ENCODE results near the gene PLA2G4A. TPM values are rescaled to one million over a fixed set of nuclear protein-coding genes. Genes with fewer than 3 reads are reported as not detected.

Gene PLA2G4A
- total and polyA plus RNA-seq, 9 donors: 1.7 to 19.0 (median 9.0) TPM

- no peak overlapping the region for H3K27ac ChIP-seq
- no peak for TF ChIP-seq POLR2A (IDR thresholded peaks at IDR 0.05)
- no peak for DNase-seq
- H3K27me3 ChIP-seq: no peaks in the 10 kb centered on the region
- no peaks in the 10 kb centered on the region for H3K4me1 ChIP-seq (ENCODE audit: insufficient read depth)
- no peak overlapping the region for H3K4me3 ChIP-seq
- intact Hi-C loops (cut with DNase I): no loop called here
- H3K9me3 ChIP-seq: no peaks in the 10 kb centered on the region
- H3K36me3 ChIP-seq: no peaks in the 10 kb centered on the region
- 81 to 88% (median 84%) methylated on average over 1 of the region's 1 CpG for WGBS, 3 donors
These were observed 35.5 kb downstream of the PLA2G4A start for GRCh38 chr1:186864296-186864695.

GRCh38 chr1:186865253-186865652 lies 36.5 kb downstream of the PLA2G4A start:
- no peaks in the 10 kb centered on the region for H3K4me1 ChIP-seq (ENCODE audit: insufficient read depth)
- no peak for DNase-seq
- 85 to 91% (median 87%) methylated on average over 1 of the region's 1 CpG for WGBS, 3 donors
- intact Hi-C loops (cut with DNase I): no loop called here
- TF ChIP-seq EP300 (IDR thresholded peaks at IDR 0.05) (no peak), POLR2A (IDR thresholded peaks at IDR 0.05) (no peak), CTCF (IDR thresholded peaks at IDR 0.05) (no peak)
- no peak overlapping the region for H3K27ac ChIP-seq
- H3K36me3 ChIP-seq: no peaks in the 10 kb centered on the region
- H3K9me3 ChIP-seq: no peaks in the 10 kb centered on the region
- H3K27me3 ChIP-seq: no peaks in the 10 kb centered on the region
- H3K4me3 ChIP-seq: no peak overlapping the region

- TF ChIP-seq EP300 (IDR thresholded peaks at IDR 0.05) (no peak), POLR2A (IDR thresholded peaks at IDR 0.05) (no peak), CTCF (IDR thresholded peaks at IDR 0.05) (no peak)
- no peak for DNase-seq
- no peak overlapping the region for H3K27ac ChIP-seq
- no peaks in the 10 kb centered on the region for H3K36me3 ChIP-seq
- no peaks in the 10 kb centered on the region for H3K4me1 ChIP-seq (ENCODE audit: insufficient read depth)
- H3K4me3 ChIP-seq: no peak overlapping the region
- intact Hi-C loops (cut with DNase I): no loop called here
- no peaks in the 10 kb centered on the region for H3K27me3 ChIP-seq
- H3K9me3 ChIP-seq: no peaks in the 10 kb centered on the region
- 76 to 88% (median 82%) methylated on average over 3 of the region's 3 CpGs for WGBS, 3 donors
These were observed 37.1 kb downstream of the PLA2G4A start for GRCh38 chr1:186865857-186866256.

GRCh38 chr1:186869526-186870228 lies 40.9 kb downstream of the PLA2G4A start:
- no peaks in the 10 kb centered on the region for H3K4me1 ChIP-seq (ENCODE audit: insufficient read depth)
- no peaks in the 10 kb centered on the region for H3K36me3 ChIP-seq
- DNase-seq: no peak
- H3K9me3 ChIP-seq: no peaks in the 10 kb centered on the region
- H3K4me3 ChIP-seq: no peak overlapping the region
- no peaks in the 10 kb centered on the region for H3K27me3 ChIP-seq
- no peak overlapping the region for H3K27ac ChIP-seq
- intact Hi-C loops (cut with DNase I): no loop called here
- TF ChIP-seq POLR2A (IDR thresholded peaks at IDR 0.05) (no peak), EP300 (IDR thresholded peaks at IDR 0.05) (no peak), CTCF (IDR thresholded peaks at IDR 0.05) (no peak)
- 71 to 74% (median 74%) methylated on average over 1 of the region's 1 CpG for WGBS, 3 donors

GRCh38 chr1:186871784-186872183 lies 43.0 kb downstream of the PLA2G4A start:
- DNase-seq: no peak
- H3K36me3 ChIP-seq: no peaks in the 10 kb centered on the region
- no peaks in the 10 kb centered on the region for H3K4me1 ChIP-seq (ENCODE audit: insufficient read depth)
- WGBS, 3 donors: 90 to 98% (median 91%) methylated on average over 1 of the region's 1 CpG
- H3K27me3 ChIP-seq: no peaks in the 10 kb centered on the region
- no peak overlapping the region for H3K27ac ChIP-seq
- no peak overlapping the region for H3K4me3 ChIP-seq
- TF ChIP-seq POLR2A (IDR thresholded peaks at IDR 0.05) (no peak), CTCF (IDR thresholded peaks at IDR 0.05) (no peak), EP300 (IDR thresholded peaks at IDR 0.05) (no peak)
- H3K9me3 ChIP-seq: no peaks in the 10 kb centered on the region
- intact Hi-C loops (cut with DNase I): no loop called here
